T-helper 2 cell (primary cell): ENCODE results near the gene PRSS2.
A peak's percentile ranks its signal among the peaks of the same experiment; 100 is the strongest.

ENCODE experiments used
- DNase-seq, 5 experiments: peaks; one replicate each; pipeline versions ENCODE4 v3.0.0 to v3.0.0-alpha.2; 2012 to 2022

Gene PRSS2

GRCh38 chr7:142787034-142787768 is 16.4 kb downstream of the PRSS2 start:
- peak in 1 of 5 experiments; percentile 6 for DNase-seq

- DNase-seq: peak in 1 of 5 experiments; percentile 7
These were observed 17.0 kb downstream of the PRSS2 start for GRCh38 chr7:142787783-142788182.

- DNase-seq: peak in 1 of 5 experiments; percentile 35
These were observed 17.8 kb downstream of the PRSS2 start for GRCh38 chr7:142788303-142789289.

GRCh38 chr7:142789441-142789840 is 18.7 kb downstream of the PRSS2 start:
- no peak for DNase-seq

DNA sequence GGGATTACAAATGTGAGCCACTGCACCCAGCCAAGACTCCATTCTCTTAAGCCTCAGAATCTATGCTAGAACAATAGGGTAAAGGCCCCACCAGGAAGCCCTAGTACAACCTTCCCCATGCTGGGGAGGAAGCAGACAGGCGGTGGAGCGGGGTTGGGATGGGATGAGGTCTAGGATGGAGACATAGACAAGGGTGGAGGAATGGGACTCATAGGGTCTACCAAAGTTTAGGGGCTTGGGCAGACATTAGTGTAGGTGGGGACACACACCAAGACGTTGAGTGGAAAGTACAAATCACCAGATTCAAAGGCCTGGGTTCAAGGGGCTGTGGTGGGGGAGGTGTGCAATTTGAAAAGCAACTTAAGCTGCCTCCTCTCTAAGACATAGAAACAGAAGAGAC is 19.3 kb downstream of the PRSS2 start:
- DNase-seq: no peak

DNA sequence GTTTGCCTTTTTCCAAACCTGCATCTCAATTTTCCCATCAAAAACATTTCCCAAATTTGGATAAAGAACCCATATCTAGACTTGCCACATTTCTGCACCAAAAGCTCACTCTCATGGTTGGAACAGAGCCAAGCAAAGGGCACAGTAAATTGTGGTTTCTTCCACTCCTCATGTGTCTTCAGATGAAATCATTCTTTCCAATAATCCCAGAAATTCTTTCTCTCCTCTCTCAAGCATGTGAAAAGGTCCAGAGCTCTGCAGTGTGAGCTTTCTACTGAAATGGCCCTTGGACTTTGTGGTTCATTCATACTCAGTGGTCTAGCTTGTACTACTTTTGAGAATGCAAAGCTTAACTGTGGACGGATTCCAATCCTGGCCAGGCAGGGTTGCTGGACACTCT is 19.8 kb downstream of the PRSS2 start:
- DNase-seq: no peak

DNA sequence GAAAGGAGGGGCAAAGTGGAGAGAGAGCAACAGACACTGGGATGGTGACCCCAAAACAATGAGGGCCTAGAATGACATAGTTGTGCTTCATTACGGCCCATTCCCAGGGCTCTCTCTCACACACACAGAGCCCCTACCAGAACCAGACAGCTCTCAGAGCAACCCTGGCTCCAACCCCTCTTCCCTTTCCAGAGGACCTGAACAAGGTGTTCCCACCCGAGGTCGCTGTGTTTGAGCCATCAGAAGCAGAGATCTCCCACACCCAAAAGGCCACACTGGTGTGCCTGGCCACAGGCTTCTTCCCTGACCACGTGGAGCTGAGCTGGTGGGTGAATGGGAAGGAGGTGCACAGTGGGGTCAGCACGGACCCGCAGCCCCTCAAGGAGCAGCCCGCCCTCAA is 20.7 kb downstream of the PRSS2 start:
- DNase-seq: no peak

DNA sequence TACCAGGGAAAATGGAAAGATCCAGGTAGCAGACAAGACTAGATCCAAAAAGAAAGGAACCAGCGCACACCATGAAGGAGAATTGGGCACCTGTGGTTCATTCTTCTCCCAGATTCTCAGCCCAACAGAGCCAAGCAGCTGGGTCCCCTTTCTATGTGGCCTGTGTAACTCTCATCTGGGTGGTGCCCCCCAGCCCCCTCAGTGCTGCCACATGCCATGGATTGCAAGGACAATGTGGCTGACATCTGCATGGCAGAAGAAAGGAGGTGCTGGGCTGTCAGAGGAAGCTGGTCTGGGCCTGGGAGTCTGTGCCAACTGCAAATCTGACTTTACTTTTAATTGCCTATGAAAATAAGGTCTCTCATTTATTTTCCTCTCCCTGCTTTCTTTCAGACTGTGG is 21.4 kb downstream of the PRSS2 start:
- no peak for DNase-seq

DNA sequence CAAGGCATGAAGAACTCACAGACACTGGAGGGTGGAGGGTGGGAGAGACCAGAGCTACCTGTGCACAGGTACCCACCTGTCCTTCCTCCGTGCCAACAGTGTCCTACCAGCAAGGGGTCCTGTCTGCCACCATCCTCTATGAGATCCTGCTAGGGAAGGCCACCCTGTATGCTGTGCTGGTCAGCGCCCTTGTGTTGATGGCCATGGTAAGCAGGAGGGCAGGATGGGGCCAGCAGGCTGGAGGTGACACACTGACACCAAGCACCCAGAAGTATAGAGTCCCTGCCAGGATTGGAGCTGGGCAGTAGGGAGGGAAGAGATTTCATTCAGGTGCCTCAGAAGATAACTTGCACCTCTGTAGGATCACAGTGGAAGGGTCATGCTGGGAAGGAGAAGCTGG is 21.8 kb downstream of the PRSS2 start:
- DNase-seq: no peak

- DNase-seq: no peak
These were observed 22.4 kb downstream of the PRSS2 start for GRCh38 chr7:142793156-142793555.

DNA sequence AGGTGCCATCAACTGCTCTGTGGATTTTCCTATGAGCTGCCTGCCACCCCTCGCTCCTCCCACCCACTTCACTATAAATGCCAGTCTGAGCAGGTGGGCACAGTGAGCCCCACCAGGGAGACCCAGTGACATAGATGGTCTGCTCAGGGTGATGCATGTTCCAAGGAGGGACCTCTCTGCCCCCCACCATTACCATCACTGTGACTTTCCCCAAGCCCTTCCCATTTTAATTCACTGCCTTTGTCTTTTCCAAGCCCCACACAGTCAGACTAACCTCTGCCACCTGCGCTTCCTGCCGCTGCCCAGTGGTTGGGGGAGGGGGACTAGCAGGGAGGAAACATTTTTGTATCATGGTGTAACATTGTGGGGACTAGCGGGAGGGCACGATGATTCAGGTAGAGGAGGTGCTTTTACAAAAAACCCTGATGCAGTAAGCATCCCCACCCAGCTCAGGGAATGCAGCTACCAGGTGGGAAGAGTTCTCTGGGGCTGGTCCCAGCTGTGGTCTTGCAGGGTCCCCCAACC is 24.6 kb downstream of the PRSS2 start:
- DNase-seq: peak in 4 of 5 experiments; percentile 35 to 83 (median 57)

DNA sequence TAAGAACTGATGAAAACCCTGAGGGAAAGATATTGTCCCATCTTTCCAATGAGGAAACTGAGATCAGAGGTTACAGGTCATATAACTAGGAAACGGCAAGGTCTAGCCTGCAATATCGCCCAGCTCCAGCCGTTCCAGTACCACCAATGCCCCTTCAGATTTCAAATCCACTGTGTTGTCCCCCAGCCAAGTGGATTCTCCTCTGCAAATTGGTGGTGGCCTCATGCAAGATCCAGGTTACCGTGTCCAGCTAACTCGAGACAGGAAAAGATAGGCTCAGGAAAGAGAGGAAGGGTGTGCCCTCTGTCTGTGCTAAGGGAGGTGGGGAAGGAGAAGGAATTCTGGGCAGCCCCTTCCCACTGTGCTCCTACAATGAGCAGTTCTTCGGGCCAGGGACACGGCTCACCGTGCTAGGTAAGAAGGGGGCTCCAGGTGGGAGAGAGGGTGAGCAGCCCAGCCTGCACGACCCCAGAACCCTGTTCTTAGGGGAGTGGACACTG is 25.3 kb downstream of the PRSS2 start:
- DNase-seq: no peak

DNA sequence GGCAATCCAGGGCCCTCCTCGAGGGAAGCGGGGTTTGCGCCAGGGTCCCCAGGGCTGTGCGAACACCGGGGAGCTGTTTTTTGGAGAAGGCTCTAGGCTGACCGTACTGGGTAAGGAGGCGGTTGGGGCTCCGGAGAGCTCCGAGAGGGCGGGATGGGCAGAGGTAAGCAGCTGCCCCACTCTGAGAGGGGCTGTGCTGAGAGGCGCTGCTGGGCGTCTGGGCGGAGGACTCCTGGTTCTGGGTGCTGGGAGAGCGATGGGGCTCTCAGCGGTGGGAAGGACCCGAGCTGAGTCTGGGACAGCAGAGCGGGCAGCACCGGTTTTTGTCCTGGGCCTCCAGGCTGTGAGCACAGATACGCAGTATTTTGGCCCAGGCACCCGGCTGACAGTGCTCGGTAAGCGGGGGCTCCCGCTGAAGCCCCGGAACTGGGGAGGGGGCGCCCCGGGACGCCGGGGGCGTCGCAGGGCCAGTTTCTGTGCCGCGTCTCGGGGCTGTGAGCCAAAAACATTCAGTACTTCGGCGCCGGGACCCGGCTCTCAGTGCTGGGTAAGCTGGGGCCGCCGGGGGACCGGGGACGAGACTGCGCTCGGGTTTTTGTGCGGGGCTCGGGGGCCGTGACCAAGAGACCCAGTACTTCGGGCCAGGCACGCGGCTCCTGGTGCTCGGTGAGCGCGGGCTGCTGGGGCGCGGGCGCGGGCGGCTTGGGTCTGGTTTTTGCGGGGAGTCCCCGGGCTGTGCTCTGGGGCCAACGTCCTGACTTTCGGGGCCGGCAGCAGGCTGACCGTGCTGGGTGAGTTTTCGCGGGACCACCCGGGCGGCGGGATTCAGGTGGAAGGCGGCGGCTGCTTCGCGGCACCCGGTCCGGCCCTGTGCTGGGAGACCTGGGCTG is 26.0 kb downstream of the PRSS2 start:
- DNase-seq: no peak

GRCh38 chr7:142797391-142798377 is 26.9 kb downstream of the PRSS2 start:
- DNase-seq: no peak

DNA sequence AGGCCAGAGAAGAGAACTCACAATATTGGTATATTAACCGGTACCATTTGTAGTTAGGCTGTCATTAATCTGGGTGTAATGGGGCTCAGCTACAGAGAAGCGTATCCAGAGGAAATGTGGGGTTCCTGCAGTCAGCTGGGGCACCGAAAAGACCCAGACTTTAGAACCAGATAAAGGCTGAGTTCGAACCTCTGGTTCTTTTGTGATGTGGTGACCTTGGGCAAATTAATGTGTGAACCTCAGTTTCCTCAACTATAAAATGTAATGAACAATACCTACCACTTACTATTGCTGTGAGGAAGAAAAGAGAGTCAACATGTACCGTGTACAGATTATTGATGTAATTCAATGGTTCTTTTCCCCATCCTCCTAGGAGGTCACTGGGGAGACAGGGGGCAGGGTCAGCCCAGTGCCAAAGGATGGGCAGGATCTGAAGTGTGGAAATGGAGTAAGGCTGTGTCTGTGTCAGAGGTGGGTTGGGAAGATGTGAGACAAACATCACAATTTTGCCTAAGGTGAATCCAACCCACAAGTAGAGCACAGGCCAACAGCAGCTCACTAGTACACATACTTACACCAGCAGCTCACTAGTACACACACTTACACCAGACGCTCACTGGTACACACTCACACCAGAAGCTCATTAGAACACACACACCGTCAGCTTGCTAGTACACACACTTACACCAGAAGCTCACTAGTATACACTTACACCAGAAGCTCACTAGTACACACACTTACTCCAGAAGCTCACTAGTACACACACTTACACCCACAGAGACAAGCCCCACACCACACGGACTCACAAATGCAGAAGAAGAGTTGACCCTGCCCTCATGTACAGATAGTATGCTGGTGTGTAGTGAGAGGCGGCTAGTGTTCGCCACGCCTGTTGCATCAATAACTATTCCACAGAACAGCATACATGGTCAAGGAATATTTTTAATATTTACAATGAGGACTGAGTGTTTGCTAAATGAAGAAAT is 28.0 kb downstream of the PRSS2 start:
- DNase-seq: peak in 2 of 5 experiments; percentile 57 to 82

DNA sequence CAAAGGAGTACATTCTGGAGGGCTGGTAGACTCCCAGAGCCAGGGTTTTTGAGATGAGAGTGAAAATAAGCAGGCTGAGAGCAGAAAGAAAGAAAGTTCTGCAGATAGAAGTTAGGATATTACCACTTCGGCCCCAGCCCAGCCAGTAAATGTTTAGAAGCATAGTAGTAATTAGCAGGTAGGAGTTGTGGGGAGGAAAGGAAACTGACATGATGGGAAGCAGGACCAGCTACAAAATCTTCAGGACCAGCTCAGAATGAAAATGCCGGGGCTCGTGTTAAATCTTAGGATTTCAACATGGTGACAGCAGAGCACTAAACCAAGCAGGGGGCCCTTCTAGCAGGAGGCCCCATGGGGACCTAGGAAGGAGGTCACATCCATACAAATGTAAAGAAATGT is 28.7 kb downstream of the PRSS2 start:
- DNase-seq: no peak

DNA sequence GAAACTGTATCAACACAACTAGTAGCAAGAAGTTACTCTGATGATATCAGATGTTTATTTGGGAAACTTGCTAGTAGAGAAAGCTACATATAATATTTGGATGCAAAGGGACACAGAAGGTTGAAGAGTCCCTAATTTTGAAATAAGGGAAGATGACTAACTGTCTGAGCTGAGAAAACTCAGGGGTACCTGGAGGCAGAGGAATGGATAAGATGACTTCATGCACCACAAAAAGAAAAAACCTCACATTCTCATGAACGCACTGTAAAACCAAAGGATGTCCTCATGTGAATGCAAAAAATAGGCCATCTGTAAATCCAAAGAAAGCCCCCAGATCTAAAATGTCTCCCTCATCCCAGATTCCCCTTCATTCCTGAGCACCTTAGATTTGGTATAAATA is 29.3 kb downstream of the PRSS2 start:
- DNase-seq: peak in 2 of 5 experiments; percentile 49 to 71

DNA sequence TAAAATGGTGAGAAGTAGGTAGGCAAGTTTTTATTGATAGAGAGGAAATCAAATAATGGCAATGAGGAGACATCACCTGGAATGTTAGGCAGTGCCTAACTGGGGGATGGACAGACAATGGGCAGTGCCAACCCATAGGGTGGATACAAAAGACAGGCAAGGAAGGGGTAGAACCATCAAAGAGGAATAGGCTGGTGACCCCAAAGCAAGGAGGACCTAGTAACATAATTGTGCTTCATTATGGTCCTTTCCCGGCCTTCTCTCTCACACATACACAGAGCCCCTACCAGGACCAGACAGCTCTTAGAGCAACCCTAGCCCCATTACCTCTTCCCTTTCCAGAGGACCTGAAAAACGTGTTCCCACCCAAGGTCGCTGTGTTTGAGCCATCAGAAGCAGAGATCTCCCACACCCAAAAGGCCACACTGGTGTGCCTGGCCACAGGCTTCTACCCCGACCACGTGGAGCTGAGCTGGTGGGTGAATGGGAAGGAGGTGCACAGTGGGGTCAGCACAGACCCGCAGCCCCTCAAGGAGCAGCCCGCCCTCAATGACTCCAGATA is 30.0 kb downstream of the PRSS2 start:
- no peak for DNase-seq

DNA sequence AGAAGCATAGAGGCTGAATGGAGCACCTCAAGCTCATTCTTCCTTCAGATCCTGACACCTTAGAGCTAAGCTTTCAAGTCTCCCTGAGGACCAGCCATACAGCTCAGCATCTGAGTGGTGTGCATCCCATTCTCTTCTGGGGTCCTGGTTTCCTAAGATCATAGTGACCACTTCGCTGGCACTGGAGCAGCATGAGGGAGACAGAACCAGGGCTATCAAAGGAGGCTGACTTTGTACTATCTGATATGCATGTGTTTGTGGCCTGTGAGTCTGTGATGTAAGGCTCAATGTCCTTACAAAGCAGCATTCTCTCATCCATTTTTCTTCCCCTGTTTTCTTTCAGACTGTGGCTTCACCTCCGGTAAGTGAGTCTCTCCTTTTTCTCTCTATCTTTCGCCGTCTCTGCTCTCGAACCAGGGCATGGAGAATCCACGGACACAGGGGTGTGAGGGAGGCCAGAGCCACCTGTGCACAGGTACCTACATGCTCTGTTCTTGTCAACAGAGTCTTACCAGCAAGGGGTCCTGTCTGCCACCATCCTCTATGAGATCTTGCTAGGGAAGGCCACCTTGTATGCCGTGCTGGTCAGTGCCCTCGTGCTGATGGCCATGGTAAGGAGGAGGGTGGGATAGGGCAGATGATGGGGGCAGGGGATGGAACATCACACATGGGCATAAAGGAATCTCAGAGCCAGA is 31.0 kb downstream of the PRSS2 start:
- no peak for DNase-seq
